CD4-positive, alpha-beta T cell treated with Interleukin-21 for 1 hour (primary cell): ENCODE results near the gene PRKG1.

ENCODE experiments used
- DNase-seq: peaks from one replicate; pipeline ENCODE4 v3.0.0-alpha.2; 2020

PRKG1 gene

GRCh38 chr10:51910596-51910995 is 836.3 kb downstream of the PRKG1 start:
- DNase-seq, result no peak

- no peak for DNase-seq
These were observed 837.4 kb downstream of the PRKG1 start for GRCh38 chr10:51911723-51912122.

GRCh38 chr10:51915031-51915542 is 840.8 kb downstream of the PRKG1 start:
- no peak for DNase-seq

GRCh38 chr10:51918440-51918839 is 844.2 kb downstream of the PRKG1 start:
- no peak for DNase-seq

- no peak for DNase-seq
These were observed 844.6 kb downstream of the PRKG1 start for GRCh38 chr10:51918884-51919325.

- no peak for DNase-seq
These were observed 846.4 kb downstream of the PRKG1 start for GRCh38 chr10:51920672-51921071.

GRCh38 chr10:51924359-51924758 is 850.1 kb downstream of the PRKG1 start:
- no peak for DNase-seq

- no peak for DNase-seq
These were observed 852.0 kb downstream of the PRKG1 start for GRCh38 chr10:51926337-51926736.

GRCh38 chr10:51928162-51928561 is 853.9 kb downstream of the PRKG1 start:
- DNase-seq, result no peak

- DNase-seq, result no peak
These were observed 858.2 kb downstream of the PRKG1 start for GRCh38 chr10:51932530-51932929.

- no peak for DNase-seq
These were observed 860.1 kb downstream of the PRKG1 start for GRCh38 chr10:51934373-51934772.

- DNase-seq, result no peak
These were observed 861.1 kb downstream of the PRKG1 start for GRCh38 chr10:51935341-51935740.

GRCh38 chr10:51937308-51938140 is 863.2 kb downstream of the PRKG1 start:
- no peak for DNase-seq

GRCh38 chr10:51950371-51950995 is 876.2 kb downstream of the PRKG1 start:
- no peak for DNase-seq

- no peak for DNase-seq
These were observed 876.8 kb downstream of the PRKG1 start for GRCh38 chr10:51950996-51951555.

GRCh38 chr10:51951601-51952000 is 877.3 kb downstream of the PRKG1 start:
- DNase-seq, result no peak

- DNase-seq, result no peak
These were observed 877.8 kb downstream of the PRKG1 start for GRCh38 chr10:51952056-51952455.

GRCh38 chr10:51955696-51956095 is 881.4 kb downstream of the PRKG1 start:
- DNase-seq, result no peak

GRCh38 chr10:51956822-51957221 is 882.5 kb downstream of the PRKG1 start:
- DNase-seq, result no peak

GRCh38 chr10:51960494-51960895 is 886.2 kb downstream of the PRKG1 start:
- DNase-seq, result peak; percentile 27

- no peak for DNase-seq
These were observed 887.1 kb downstream of the PRKG1 start for GRCh38 chr10:51961401-51961800.

GRCh38 chr10:51964630-51965029 is 890.3 kb downstream of the PRKG1 start:
- no peak for DNase-seq

GRCh38 chr10:51965451-51965850 is 891.2 kb downstream of the PRKG1 start:
- no peak for DNase-seq
